Skeletal muscle satellite cell (primary cell): ENCODE data around the gene TLE4.
"Not testable (repeated sequence)": the region's sequence is repeated elsewhere in the genome, so short reads cannot be mapped to it uniquely, and the experiment has no call there.

Experiments used
- H3K27me3 ChIP-seq: 2 replicates; pipeline ENCODE4 v1.7.0; 2013; ENCODE audit warnings: low read length; ENCODE audit not compliant: control insufficient read depth, insufficient read depth
- H3K36me3 ChIP-seq: 2 replicates; pipeline ENCODE4 v1.7.0; 2013; ENCODE audit warnings: mild to moderate bottlenecking, control low read depth, low read length; ENCODE audit not compliant: insufficient read depth
- H3K4me1 ChIP-seq: 2 replicates; pipeline ENCODE4 v1.7.0; 2013; ENCODE audit warnings: low read length; ENCODE audit not compliant: control insufficient read depth, insufficient read depth
- H3K4me2 ChIP-seq: 2 replicates; pipeline ENCODE4 v1.7.0; 2013; ENCODE audit warnings: mild to moderate bottlenecking, low read length
- H3K4me3 ChIP-seq: 2 replicates; pipeline ENCODE4 v1.7.0; 2013; ENCODE audit warnings: low read length
- H3K9ac ChIP-seq: 2 replicates; pipeline ENCODE4 v1.7.0; 2013; ENCODE audit warnings: mild to moderate bottlenecking, low read depth, low read length, moderate library complexity
- H3K9me3 ChIP-seq: replicated peaks from 2 replicates; pipeline ENCODE4 v1.7.0; 2013; ENCODE audit warnings: mild to moderate bottlenecking, control low read depth, low read length

TLE4 gene

GRCh38 chr9:79623799-79624721 lies 52.3 kb downstream of the TLE4 start:
- Histone ChIP-seq H3K9me3 (no peaks in the 10 kb centered on the region), H3K27me3 (no peaks in the 10 kb centered on the region), H3K36me3 (peaks cover 8% of the 10 kb centered on the region), H3K4me2 (no peak overlapping the region), H3K4me3 (no peak overlapping the region), H3K9ac (no peak overlapping the region), H3K4me1 (peaks cover 20% of the 10 kb centered on the region)

DNA sequence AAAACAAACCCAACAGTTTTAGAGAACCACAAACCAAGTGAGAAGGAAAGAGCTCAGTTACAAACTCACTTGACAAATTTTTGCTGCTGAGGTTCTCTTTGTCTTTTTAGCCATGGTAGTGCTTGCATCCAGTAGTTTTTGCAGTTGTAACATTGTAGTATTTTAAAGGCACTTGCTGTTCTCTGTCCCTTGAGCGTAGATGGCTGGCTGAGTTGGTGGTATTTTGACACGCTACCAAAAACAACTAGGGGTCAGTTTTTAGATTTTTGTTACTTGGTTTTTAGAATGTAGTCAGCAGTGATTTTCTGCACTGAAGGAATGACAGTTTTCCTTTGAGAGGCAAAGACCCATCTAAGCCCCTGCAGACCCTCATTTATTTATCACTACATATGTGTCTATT lies 58.0 kb downstream of the TLE4 start:
- no peak overlapping the region for H3K9ac ChIP-seq
- H3K4me1 ChIP-seq, result no peaks in the 10 kb centered on the region
- no peak overlapping the region for H3K4me3 ChIP-seq
- no peaks in the 10 kb centered on the region for H3K9me3 ChIP-seq
- peaks cover 17% of the 10 kb centered on the region for H3K36me3 ChIP-seq
- no peak overlapping the region for H3K4me2 ChIP-seq
- H3K27me3 ChIP-seq, result no peaks in the 10 kb centered on the region

GRCh38 chr9:79630521-79631403 lies 59.0 kb downstream of the TLE4 start:
- H3K4me3 ChIP-seq, result no peak overlapping the region
- no peaks in the 10 kb centered on the region for H3K9me3 ChIP-seq
- H3K4me1 ChIP-seq, result no peaks in the 10 kb centered on the region
- H3K36me3 ChIP-seq, result peaks cover 17% of the 10 kb centered on the region
- H3K4me2 ChIP-seq, result no peak overlapping the region
- no peak overlapping the region for H3K9ac ChIP-seq
- H3K27me3 ChIP-seq, result no peaks in the 10 kb centered on the region

DNA sequence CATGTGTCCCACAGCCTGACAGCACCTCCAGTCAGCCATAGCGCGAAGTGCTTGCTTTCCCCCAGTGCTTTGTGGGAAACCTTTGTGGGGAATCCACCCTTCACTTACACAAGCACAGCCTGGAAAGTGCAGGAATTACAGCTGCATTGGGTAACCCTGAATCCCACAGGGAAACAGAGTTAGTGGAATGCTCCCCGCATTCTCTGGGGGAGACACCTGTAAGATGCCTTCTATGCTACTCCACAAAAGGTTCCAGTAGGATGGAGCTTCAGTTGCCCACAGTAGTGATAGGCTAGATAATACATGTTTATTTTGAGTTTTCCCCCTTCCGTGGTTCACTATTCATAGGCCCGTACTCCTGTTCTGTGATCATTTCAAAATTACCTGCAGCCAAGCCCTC lies 60.3 kb downstream of the TLE4 start:
- no peaks in the 10 kb centered on the region for H3K4me1 ChIP-seq
- H3K9ac ChIP-seq, result no peak overlapping the region
- H3K9me3 ChIP-seq, result no peaks in the 10 kb centered on the region
- H3K4me2 ChIP-seq, result no peak overlapping the region
- no peaks in the 10 kb centered on the region for H3K27me3 ChIP-seq
- H3K36me3 ChIP-seq, result peaks cover 17% of the 10 kb centered on the region
- no peak overlapping the region for H3K4me3 ChIP-seq

DNA sequence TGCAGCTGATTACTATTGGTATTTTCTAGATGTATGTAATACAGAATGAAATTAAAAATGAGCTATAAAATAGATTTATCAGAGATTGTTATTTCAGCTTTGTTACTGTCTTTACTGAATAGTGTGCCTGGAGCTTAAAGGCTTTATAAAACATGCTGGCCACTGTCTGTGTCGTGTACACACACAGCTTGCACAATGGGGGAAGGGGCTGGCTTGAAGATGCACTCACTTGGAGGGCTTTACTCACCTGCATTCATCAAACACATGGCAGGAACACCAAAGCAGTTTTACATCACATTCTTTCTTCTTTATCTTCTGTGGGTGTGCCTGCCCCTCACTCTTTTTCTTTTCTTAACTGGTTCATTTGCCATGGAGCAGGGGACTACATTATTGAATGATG lies 60.9 kb downstream of the TLE4 start:
- H3K4me1 ChIP-seq, result peaks cover 6% of the 10 kb centered on the region
- no peak overlapping the region for H3K4me3 ChIP-seq
- H3K9ac ChIP-seq, result no peak overlapping the region
- peaks cover 13% of the 10 kb centered on the region for H3K36me3 ChIP-seq
- no peak overlapping the region for H3K4me2 ChIP-seq
- no peaks in the 10 kb centered on the region for H3K27me3 ChIP-seq
- no peaks in the 10 kb centered on the region for H3K9me3 ChIP-seq

- Histone ChIP-seq H3K4me2 (no peak overlapping the region), H3K4me3 (no peak overlapping the region), H3K9ac (no peak overlapping the region), H3K36me3 (peaks cover 8% of the 10 kb centered on the region), H3K4me1 (peaks cover 6% of the 10 kb centered on the region), H3K27me3 (no peaks in the 10 kb centered on the region), H3K9me3 (no peaks in the 10 kb centered on the region)
Measured at GRCh38 chr9:79633558-79633957, 61.8 kb downstream of the TLE4 start.

- H3K4me3 ChIP-seq, result no peak overlapping the region
- H3K9me3 ChIP-seq, result no peaks in the 10 kb centered on the region
- peaks cover 6% of the 10 kb centered on the region for H3K4me1 ChIP-seq
Measured at GRCh38 chr9:79637177-79637925, 65.6 kb downstream of the TLE4 start.

GRCh38 chr9:79638806-79639205 lies 67.0 kb downstream of the TLE4 start:
- no peaks in the 10 kb centered on the region for H3K36me3 ChIP-seq
- H3K4me2 ChIP-seq, result no peak overlapping the region
- H3K4me1 ChIP-seq, result peaks cover 6% of the 10 kb centered on the region
- no peak overlapping the region for H3K9ac ChIP-seq
- H3K27me3 ChIP-seq, result no peaks in the 10 kb centered on the region
- H3K9me3 ChIP-seq, result no peaks in the 10 kb centered on the region
- H3K4me3 ChIP-seq, result no peak overlapping the region

More at GRCh38 chr9:79637177-79637925, 65.6 kb downstream of the TLE4 start:
- Histone ChIP-seq H3K36me3 (peaks cover under 1% of the 10 kb centered on the region), H3K9ac (no peak overlapping the region), H3K4me2 (no peak overlapping the region), H3K27me3 (no peaks in the 10 kb centered on the region)

DNA sequence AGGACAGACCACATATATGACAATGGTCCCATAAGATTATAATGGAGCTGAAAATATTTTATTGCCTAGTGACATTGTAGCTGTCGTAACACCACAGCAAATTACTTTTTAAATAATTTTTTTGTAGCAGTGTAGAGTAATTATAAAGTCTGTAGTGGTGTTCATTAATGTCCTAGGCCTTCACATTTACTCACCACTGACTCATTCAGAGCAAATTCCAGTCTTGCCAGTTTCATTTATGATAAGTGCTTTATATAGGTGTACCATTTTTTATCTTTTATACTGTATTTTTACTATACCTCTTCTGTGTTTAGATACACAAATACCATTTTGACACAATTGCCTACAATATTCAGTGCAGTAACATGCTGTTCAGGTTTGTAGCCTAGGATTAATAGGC lies 67.6 kb downstream of the TLE4 start:
- Histone ChIP-seq H3K9ac (no peak overlapping the region), H3K9me3 (no peaks in the 10 kb centered on the region), H3K27me3 (no peaks in the 10 kb centered on the region), H3K4me2 (no peak overlapping the region), H3K4me3 (no peak overlapping the region), H3K4me1 (peaks cover 6% of the 10 kb centered on the region), H3K36me3 (peaks cover 4% of the 10 kb centered on the region)

DNA sequence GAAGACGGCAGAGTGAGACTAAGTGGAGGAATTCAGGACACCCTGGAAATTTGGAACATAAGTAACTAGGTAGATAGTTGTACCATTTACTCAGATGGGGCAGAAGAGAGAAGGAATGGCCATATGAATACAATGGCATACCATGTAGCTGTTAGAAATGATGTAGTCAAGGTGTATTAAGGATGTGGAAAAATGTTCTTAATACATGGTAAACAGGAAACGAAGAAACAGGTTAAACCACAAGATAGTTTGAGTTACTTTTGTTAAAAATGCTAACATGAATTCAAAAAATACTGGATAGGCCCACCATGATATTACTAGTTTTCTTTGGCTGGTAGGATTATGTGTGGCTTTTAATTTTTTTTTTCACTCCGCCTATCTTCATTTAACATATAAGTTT lies 68.3 kb downstream of the TLE4 start:
- H3K36me3 ChIP-seq, result not testable (repeated sequence)

GRCh38 chr9:79641070-79641469 lies 69.3 kb downstream of the TLE4 start:
- H3K9ac ChIP-seq, result no peak overlapping the region
- H3K27me3 ChIP-seq, result no peaks in the 10 kb centered on the region

More for the DNA sequence above, 68.3 kb downstream of the TLE4 start:
- H3K4me1 ChIP-seq, H3K4me2 ChIP-seq, H3K9ac ChIP-seq, H3K27me3 ChIP-seq, H3K9me3 ChIP-seq, H3K4me3 ChIP-seq: not testable (repeated sequence)

More at GRCh38 chr9:79641070-79641469, 69.3 kb downstream of the TLE4 start:
- Histone ChIP-seq H3K4me3 (no peak overlapping the region), H3K4me1 (peaks cover 6% of the 10 kb centered on the region), H3K4me2 (no peak overlapping the region), H3K36me3 (peaks cover 12% of the 10 kb centered on the region), H3K9me3 (no peaks in the 10 kb centered on the region)
